Endothelial cell of umbilical vein (primary cell): ENCODE measurements around the gene RUNX2. TPM values are rescaled to one million over a fixed set of nuclear protein-coding genes. Genes with fewer than 3 reads are reported as not detected.

ENCODE experiments used
- BruUV-seq: library from RNA; stranded (reverse); fragments of 400-500 nt; replicated peaks from 2 replicates; lab custom pipeline; 2021; lab: Mats Ljungman, UMichigan
- CTCF ChIA-PET: fragments of 300-600, 350-600 bp; sonication (Branson Sonifier 250); formaldehyde crosslinking; loops from one replicate; lab custom pipeline; 2021; ENCODE audit warnings: antibody characterized with exemption, inconsistent platforms; lab: Charles Lee
- POLR2A ChIA-PET: fragments of 300-600, 350-600 bp; sonication (Branson Sonifier 250); formaldehyde crosslinking; loops from one replicate; lab custom pipeline; 2021; ENCODE audit warnings: antibody characterized with exemption, inconsistent platforms; lab: Charles Lee
- DNase-seq: peaks from one replicate; pipeline ENCODE4 v3.0.0-alpha.2; 2011; ENCODE audit warnings: low read depth, low spot score
- FAIRE-seq: peaks from 2 replicates; lab custom pipeline; 2011; peaks lifted over from hg19 to GRCh38; lab: Jason Lieb, UNC
- H2AFZ ChIP-seq: 2 replicates; pipeline ENCODE4 v1.6.0; 2012; ENCODE audit warnings: low read depth, low read length, control low read depth, inconsistent platforms
- H3K27ac ChIP-seq: 2 replicates; pipeline ENCODE4 v1.5.1; 2011; ENCODE audit warnings: low read depth, mild to moderate bottlenecking, control low read depth, low read length, moderate library complexity; ENCODE audit not compliant: insufficient read depth
- H3K27me3 ChIP-seq, 2 experiments: 2 replicates each; pipeline versions ENCODE4 v1.6.0 to v1.6.1; 2011; ENCODE audit warnings: low read length in 2 of 2, mixed read lengths in 1 of 2; ENCODE audit not compliant: control insufficient read depth in 2 of 2, insufficient read depth in 2 of 2
- H3K36me3 ChIP-seq, 2 experiments: 2 replicates in 1 of 2; 3 replicates in 1 of 2; pipeline ENCODE4 v1.5.1; 2011; ENCODE audit warnings: low read length in 2 of 2, mild to moderate bottlenecking in 1 of 2, moderate library complexity in 1 of 2; ENCODE audit not compliant: control insufficient read depth in 2 of 2, insufficient read depth in 2 of 2; ENCODE audit errors: extremely low read depth in 1 of 2
- H3K4me1 ChIP-seq: 3 replicates; pipeline ENCODE4 v1.5.1; 2011; ENCODE audit warnings: mild to moderate bottlenecking, low read length; ENCODE audit not compliant: control insufficient read depth, insufficient read depth; ENCODE audit errors: extremely low read depth
- H3K4me2 ChIP-seq: 2 replicates; pipeline ENCODE4 v1.6.1; 2011; ENCODE audit warnings: low read length, control low read depth, mixed read lengths; ENCODE audit not compliant: insufficient read depth
- H3K4me3 ChIP-seq, 3 experiments: fragments of 200-600 bp in 1 of 3; sonication (generic), shearing (Covaris generic) in 1 of 3; replicated peaks in 1 of 3; 2 replicates each; pipeline ENCODE4 v1.5.1; 2011 to 2016; ENCODE audit warnings: control low read depth in 3 of 3, low read length in 3 of 3, mild to moderate bottlenecking in 2 of 3, inconsistent platforms in 1 of 3, low read depth in 1 of 3, moderate library complexity in 1 of 3; ENCODE audit not compliant: insufficient read depth in 1 of 3
- H3K79me2 ChIP-seq: 2 replicates; pipeline ENCODE4 v1.6.0; 2012; ENCODE audit warnings: low read length, inconsistent platforms; ENCODE audit not compliant: control insufficient read depth, insufficient read depth
- H3K9ac ChIP-seq: replicated peaks from 2 replicates; pipeline ENCODE3; 2011; ENCODE audit warnings: low read length, control low read depth; ENCODE audit not compliant: insufficient read depth; ENCODE audit errors: extremely low read depth
- H3K9me1 ChIP-seq: replicated peaks from 3 replicates; pipeline ENCODE4 v1.6.0; 2011; ENCODE audit warnings: mild to moderate bottlenecking, low read length; ENCODE audit not compliant: control insufficient read depth, insufficient read depth; ENCODE audit errors: extremely low read depth
- H3K9me3 ChIP-seq: replicated peaks from 2 replicates; pipeline ENCODE4 v1.5.1; 2012; ENCODE audit warnings: low read length, inconsistent platforms; ENCODE audit not compliant: control insufficient read depth, insufficient read depth
- H4K20me1 ChIP-seq: replicated peaks from 2 replicates; pipeline ENCODE3; 2011; ENCODE audit warnings: mild to moderate bottlenecking, low read length; ENCODE audit not compliant: control insufficient read depth, insufficient read depth; ENCODE audit errors: extremely low read depth
- CTCF ChIP-seq, 2 donors: IDR thresholded peaks; 1 replicate in 1 of 2; 2 replicates in 1 of 2; pipeline ENCODE4 v1.5.1; 2011; ENCODE audit warnings: low read length in 2 of 2, mild to moderate bottlenecking in 2 of 2, moderate library complexity in 2 of 2, control low read depth in 1 of 2, inconsistent platforms in 1 of 2, low read depth in 1 of 2; ENCODE audit not compliant: insufficient read depth in 1 of 2; ENCODE audit errors: extremely low read depth in 1 of 2
- EZH2 ChIP-seq: IDR thresholded peaks from 2 replicates; pipeline ENCODE4 v1.6.1; 2012; ENCODE audit warnings: borderline replicate concordance, low read depth, mild to moderate bottlenecking, moderate library complexity, low read length, inconsistent platforms; ENCODE audit not compliant: severe bottlenecking
- GATA2 ChIP-seq: IDR thresholded peaks from 2 replicates; pipeline ENCODE4 v1.7.0; 2011; ENCODE audit warnings: low read depth, mild to moderate bottlenecking, moderate library complexity, mixed read lengths, low read length; ENCODE audit not compliant: insufficient read length, insufficient read depth
- POLR2A ChIP-seq: IDR thresholded peaks from 2 replicates; pipeline ENCODE4 v1.6.1; 2012; ENCODE audit warnings: low read depth, mild to moderate bottlenecking, control low read depth, low read length
- dilution Hi-C: fragments of 300-500 bp; cut with MboI; formaldehyde crosslinking; loops from one replicate; pipeline ENCODE4 v1.15.0; 2019; ENCODE audit warnings: low sequenced_read_pairs; ENCODE audit not compliant: extremely low pct_ligation_motif_present
- intact Hi-C: fragments of 100-400 bp; cut with micrococcal nuclease; formaldehyde crosslinking; loops from one replicate; pipeline ENCODE4 v1.10.0; 2022
- polyA plus RNA-seq, 4 experiments: library from polyadenylated mRNA; depleted of rRNA in 3 of 4; stranded (reverse) in 3 of 4; unstranded in 1 of 4; fragments of >200 nt; gene quantifications; 2 replicates each; pipeline versions ENCODE4 v1.2.1 to v1.2.3, GENCODE V29; 2011 to 2012; ENCODE audit warnings: missing spikeins in 1 of 4
- total RNA-seq: library from RNA; stranded (reverse); gene quantifications from 2 replicates; pipeline ENCODE4 v1.2.3, GENCODE V29; 2021

Gene RUNX2
- total and polyA plus RNA-seq, 2 donors (not counting 3 experiments of a cell fraction or from before 2014, with no cell fraction given): 0.06 TPM; not detected in 1

GRCh38 chr6:45676380-45676779 lies 348.2 kb downstream of the RUNX2 start:
- Histone ChIP-seq H3K27ac (no peak overlapping the region), H3K4me3 (no peak overlapping the region), H2AFZ (no peak overlapping the region), H4K20me1 (no peaks in the 10 kb centered on the region), H3K9me1 (no peaks in the 10 kb centered on the region), H3K4me2 (no peak overlapping the region), H3K4me1 (peaks cover 15% of the 10 kb centered on the region), H3K79me2 (no peaks in the 10 kb centered on the region), H3K9ac (no peak overlapping the region), H3K9me3 (no peaks in the 10 kb centered on the region), H3K36me3 (no peaks in the 10 kb centered on the region), H3K27me3 (no peaks in the 10 kb centered on the region)
- ChIA-PET CTCF (interaction anchor here (1.2 to 1.5 kb wide), 4 partner anchors 10 to 254 kb away, joined by 3 to 4 read pairs (median 4); no protein-coding TSS in a partner anchor), POLR2A (no interaction called here)
- FAIRE-seq: no peak
- TF ChIP-seq POLR2A (no peak), GATA2 (no peak), EZH2 (no peak), CTCF (IDR thresholded peaks at IDR 0.05; ENCODE audit: extremely low read depth in 1 of 2, insufficient read depth in 1 of 2, low read depth in 1 of 2, low read length in 2 of 2) (no peak)
- dilution Hi-C loops (no loop called here), intact Hi-C loops (loop anchor here (2.0 kb wide), 1 partner anchor 14 kb away; no protein-coding TSS in a partner anchor)
- DNase-seq: no peak
- BruUV-seq: no TSS peak
